IMR-90 (cell line): ENCODE results near the gene MAGI2. TPM values are rescaled to one million over a fixed set of nuclear protein-coding genes. Genes with fewer than 3 reads are reported as not detected.

Experiments
- ATAC-seq: fragments of 200-7000 bp; cut with Tn5 transposase; 2 replicates; pipeline ENCODE4 v1.9.1; 2020; ENCODE audit warnings: low read depth, mild to moderate bottlenecking, moderate library complexity
- BruUV-seq: library from RNA; stranded (reverse); fragments of 400-500 nt; replicated peaks from 2 replicates; lab custom pipeline; 2021; lab: Mats Ljungman, UMichigan
- CTCF ChIA-PET: fragments of 300-600 bp; formaldehyde crosslinking; extraction: SDS; loops from one replicate; lab custom pipeline; 2021; ENCODE audit warnings: antibody characterized with exemption; lab: Yijun Ruan, JAX
- POLR2A ChIA-PET: fragments of 300-600 bp; sonication (Branson Sonifier 250); formaldehyde crosslinking; loops from one replicate; lab custom pipeline; 2022; ENCODE audit warnings: antibody characterized with exemption; ENCODE audit not compliant: unreplicated experiment; lab: Charles Lee
- DNase-seq: peaks from one replicate; pipeline ENCODE4 v3.0.0; 2013
- H2AFZ ChIP-seq: replicated peaks from 2 replicates; pipeline ENCODE3; 2013; ENCODE audit warnings: low read length, mild to moderate bottlenecking; ENCODE audit not compliant: poor library complexity
- H2AK5ac ChIP-seq: 2 replicates; pipeline ENCODE4 v1.6.1; 2013; ENCODE audit warnings: low read depth, low read length, inconsistent platforms
- H2AK9ac ChIP-seq: replicated peaks from 2 replicates; pipeline ENCODE3; 2013; ENCODE audit warnings: mild to moderate bottlenecking, low read depth, low read length, moderate library complexity; ENCODE audit not compliant: poor library complexity
- H2BK120ac ChIP-seq: 2 replicates; pipeline ENCODE4 v1.6.1; 2013; ENCODE audit warnings: low read depth, low read length, inconsistent platforms
- H2BK15ac ChIP-seq: 3 replicates; pipeline ENCODE4 v1.6.1; 2013; ENCODE audit warnings: low read depth, low read length, inconsistent platforms
- H2BK20ac ChIP-seq: 2 replicates; pipeline ENCODE4 v1.6.1; 2013; ENCODE audit warnings: low read depth, mild to moderate bottlenecking, inconsistent platforms, low read length, moderate library complexity
- H2BK5ac ChIP-seq: 2 replicates; pipeline ENCODE4 v1.6.1; 2013; ENCODE audit warnings: mild to moderate bottlenecking, low read depth, low read length, inconsistent platforms; ENCODE audit not compliant: poor library complexity, severe bottlenecking
- H3K14ac ChIP-seq: replicated peaks from 2 replicates; pipeline ENCODE4 v1.6.1; 2013; ENCODE audit warnings: low read depth, low read length, inconsistent platforms
- H3K18ac ChIP-seq: 2 replicates; pipeline ENCODE4 v1.6.1; 2013; ENCODE audit warnings: low read depth, low read length, control low read depth
- H3K23ac ChIP-seq: 2 replicates; pipeline ENCODE4 v1.6.1; 2013; ENCODE audit warnings: low read depth, low read length, inconsistent platforms
- H3K27ac ChIP-seq: 2 replicates; pipeline ENCODE4 v1.5.1; 2013; ENCODE audit warnings: mild to moderate bottlenecking, control low read depth, low read length; ENCODE audit not compliant: insufficient read depth
- H3K27me3 ChIP-seq: 2 replicates; pipeline ENCODE4 v1.6.1; 2013; ENCODE audit warnings: low read length; ENCODE audit not compliant: control insufficient read depth, insufficient read depth
- H3K36me3 ChIP-seq: 2 replicates; pipeline ENCODE4 v1.6.1; 2013; ENCODE audit warnings: low read length, mixed read lengths; ENCODE audit not compliant: control insufficient read depth, insufficient read depth
- H3K4ac ChIP-seq: 2 replicates; pipeline ENCODE4 v1.6.1; 2013; ENCODE audit warnings: low read depth, low read length, inconsistent platforms
- H3K4me1 ChIP-seq: 2 replicates; pipeline ENCODE4 v1.6.1; 2013; ENCODE audit warnings: low read length, mixed read lengths; ENCODE audit not compliant: control insufficient read depth, insufficient read depth
- H3K4me2 ChIP-seq: 2 replicates; pipeline ENCODE4 v1.6.1; 2013; ENCODE audit warnings: low read depth, mild to moderate bottlenecking, control low read depth, low read length, moderate library complexity
- H3K4me3 ChIP-seq: 2 replicates; pipeline ENCODE4 v1.5.1; 2013; ENCODE audit warnings: low read depth, mild to moderate bottlenecking, control low read depth, low read length, moderate library complexity; ENCODE audit not compliant: insufficient read depth
- H3K56ac ChIP-seq: 2 replicates; pipeline ENCODE4 v1.6.1; 2013; ENCODE audit warnings: low read length, inconsistent platforms; ENCODE audit not compliant: insufficient read depth; ENCODE audit errors: extremely low read depth
- H3K79me1 ChIP-seq, 2 experiments: 2 replicates each; pipeline ENCODE4 v1.6.1; 2013; ENCODE audit warnings: low read length in 2 of 2, inconsistent platforms in 1 of 2, low read depth in 1 of 2
- H3K9ac ChIP-seq: 2 replicates; pipeline ENCODE4 v1.6.1; 2013; ENCODE audit warnings: low read depth, low read length, control low read depth
- H3K9me1 ChIP-seq: 2 replicates; pipeline ENCODE4 v1.6.1; 2013; ENCODE audit warnings: low read length, inconsistent platforms; ENCODE audit not compliant: insufficient read depth
- H3K9me3 ChIP-seq: 2 replicates; pipeline ENCODE4 v1.6.1; 2013; ENCODE audit warnings: low read length; ENCODE audit not compliant: control insufficient read depth, insufficient read depth
- H4K20me1 ChIP-seq: 2 replicates; pipeline ENCODE4 v1.6.1; 2013; ENCODE audit warnings: low read length, inconsistent platforms; ENCODE audit not compliant: insufficient read depth
- H4K5ac ChIP-seq: 2 replicates; pipeline ENCODE4 v1.6.1; 2013; ENCODE audit warnings: mild to moderate bottlenecking, low read depth, low read length, control low read depth
- H4K8ac ChIP-seq, 2 experiments: 2 replicates each; pipeline ENCODE4 v1.6.1; 2013; ENCODE audit warnings: low read depth in 2 of 2, low read length in 2 of 2, control low read depth in 1 of 2, inconsistent platforms in 1 of 2
- H4K91ac ChIP-seq: 2 replicates; pipeline ENCODE4 v1.6.1; 2013; ENCODE audit warnings: low read depth, low read length, inconsistent platforms; ENCODE audit not compliant: insufficient read depth
- MAFK ChIP-seq: IDR thresholded peaks from 2 replicates; pipeline ENCODE4 v1.6.1; 2012; ENCODE audit warnings: low read depth, low read length, improper control_type of control experiment
- MAZ ChIP-seq: IDR thresholded peaks from 2 replicates; pipeline ENCODE4 v1.6.1; 2012; ENCODE audit warnings: low read depth, mild to moderate bottlenecking, low read length, improper control_type of control experiment, moderate library complexity, borderline replicate concordance
- MXI1 ChIP-seq: IDR thresholded peaks from 2 replicates; pipeline ENCODE4 v1.6.1; 2012; ENCODE audit warnings: low read depth, mild to moderate bottlenecking, low read length, moderate library complexity, borderline replicate concordance
- POLR2A ChIP-seq: IDR thresholded peaks from 2 replicates; pipeline ENCODE4 v1.6.1; 2012; ENCODE audit warnings: mild to moderate bottlenecking, low read depth, low read length
- RAD21 ChIP-seq: IDR thresholded peaks from 2 replicates; pipeline ENCODE4 v1.6.1; 2012; ENCODE audit warnings: low read length, improper control_type of control experiment
- RCOR1 ChIP-seq: IDR thresholded peaks from 2 replicates; pipeline ENCODE4 v1.6.1; 2012; ENCODE audit warnings: mild to moderate bottlenecking, low read length, improper control_type of control experiment; ENCODE audit not compliant: insufficient replicate concordance
- RFX5 ChIP-seq: IDR thresholded peaks from 2 replicates; pipeline ENCODE4 v1.8.0; 2012; ENCODE audit warnings: low read depth, mild to moderate bottlenecking, low read length, moderate library complexity
- USF2 ChIP-seq: fragments of 150-350 bp; IDR thresholded peaks from 2 replicates; pipeline ENCODE4 v1.6.1; 2017; ENCODE audit warnings: mild to moderate bottlenecking, antibody characterized with exemption, low read length, low read depth
- WGBS, 2 experiments: methylation state at CpG; one replicate each; pipeline versions ENCODE4 v1.1.5 to v1.1.7; 2013; ENCODE audit warnings: missing lambda C conversion rate in 2 of 2; ENCODE audit not compliant: insufficient read length in 1 of 2; ENCODE audit errors: extremely low coverage in 2 of 2; 5-methylcytosine and 5-hydroxymethylcytosine counted together
- dilution Hi-C: fragments of 300-500 bp; cut with HindIII; formaldehyde crosslinking; loops from one replicate; pipeline ENCODE4 v1.14.3; 2018; ENCODE audit warnings: low sequenced_read_pairs; ENCODE audit not compliant: unreplicated experiment
- in situ Hi-C: fragments of 300-500 bp; cut with MboI; formaldehyde crosslinking; loops from 3 replicates; pipeline ENCODE4 v1.14.3; 2019; ENCODE audit warnings: low sequenced_read_pairs, inconsistent platforms, mixed read lengths
- intact Hi-C: fragments of 100-400 bp; cut with micrococcal nuclease; formaldehyde crosslinking; loops from 2 replicates; pipeline ENCODE4 v1.10.0; 2022
- polyA plus RNA-seq, 3 experiments: library from polyadenylated mRNA; depleted of rRNA; stranded (reverse); fragments of >200 nt; gene quantifications; 2 replicates each; pipeline ENCODE4 v1.2.3, GENCODE V29; 2012; ENCODE audit warnings: low replicate concordance in 1 of 3
- total RNA-seq: library from RNA; depleted of rRNA; stranded (reverse); fragments of >200 nt; gene quantifications from 2 replicates; pipeline ENCODE4 v1.2.3, GENCODE V29; 2012
- TF ChIP-seq, protein P1 (sequence below): fragments of 150-350 bp; IDR thresholded peaks from 2 replicates; pipeline ENCODE4 v1.6.1; 2016; ENCODE audit warnings: low read depth, mild to moderate bottlenecking, low read length, moderate library complexity, borderline replicate concordance

The MAGI2 gene
- total and polyA plus RNA-seq, 2 of the 4 experiments (the other 2 are of a cell fraction), result 2.5 to 17.9 TPM

DNA sequence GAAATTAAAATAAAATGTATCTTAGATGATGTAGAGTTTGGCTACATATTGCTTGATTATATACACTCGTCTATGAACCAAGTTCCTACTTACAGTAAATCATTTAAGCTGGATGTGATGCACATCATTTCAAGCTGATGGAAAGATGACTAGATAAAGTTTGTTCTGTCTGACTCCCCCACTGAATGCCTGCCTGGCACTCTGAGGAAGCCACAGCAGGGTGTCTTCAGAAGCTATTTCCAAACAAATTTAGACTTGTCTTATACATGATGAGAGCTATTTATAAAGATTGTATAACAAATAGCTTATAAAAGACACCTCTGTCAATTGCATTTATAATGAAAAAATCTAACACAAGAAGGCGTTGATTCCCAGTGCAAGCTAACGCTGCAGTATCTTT, 741.4 kb downstream of the MAGI2 start:
- Histone ChIP-seq H2AFZ (no peak overlapping the region), H3K9ac (no peak overlapping the region), H3K23ac (no peak overlapping the region), H3K4me2 (no peak overlapping the region), H3K79me1 (no peaks in the 10 kb centered on the region; a peak in 1 of 4 replicates), H4K20me1 (no peaks in the 10 kb centered on the region), H4K8ac (no peak overlapping the region), H3K14ac (no peak overlapping the region), H3K4me3 (no peak overlapping the region), H3K36me3 (no peaks in the 10 kb centered on the region), H3K27ac (no peak overlapping the region), H2BK5ac (no peak overlapping the region), H3K18ac (no peak overlapping the region), H2BK20ac (no peak overlapping the region), H3K4me1 (no peaks in the 10 kb centered on the region), H3K27me3 (no peaks in the 10 kb centered on the region), H2AK5ac (no peak overlapping the region), H2BK120ac (no peak overlapping the region), H4K91ac (no peak overlapping the region), H2AK9ac (no peak overlapping the region), H2BK15ac (no peak overlapping the region), H3K4ac (no peak overlapping the region), H3K9me1 (no peaks in the 10 kb centered on the region), H3K9me3 (no peaks in the 10 kb centered on the region), H4K5ac (no peak overlapping the region), H3K56ac (no peak overlapping the region)
- dilution Hi-C loops (no loop called here), in situ Hi-C loops (no loop called here), intact Hi-C loops (no loop called here)
- no TSS peak for BruUV-seq
- ChIA-PET POLR2A (interaction anchor here (0.7 kb wide), 1 partner anchor 9 kb away, joined by 3 read pairs; no protein-coding TSS in a partner anchor), CTCF (interaction anchor here (1.1 kb wide), 1 partner anchor 10 kb away, joined by 3 read pairs; no protein-coding TSS in a partner anchor)
- DNase-seq, result no peak
- WGBS, 2 experiments, result no CpG with 5 or more reads among the region's 3 CpGs
- no peak for TF ChIP-seq RAD21
- TF ChIP-seq RFX5, result no peak
- no peak for TF ChIP-seq POLR2A
- no peak for TF ChIP-seq MAZ
- no peak for TF ChIP-seq RCOR1
- TF ChIP-seq, protein P1, sequence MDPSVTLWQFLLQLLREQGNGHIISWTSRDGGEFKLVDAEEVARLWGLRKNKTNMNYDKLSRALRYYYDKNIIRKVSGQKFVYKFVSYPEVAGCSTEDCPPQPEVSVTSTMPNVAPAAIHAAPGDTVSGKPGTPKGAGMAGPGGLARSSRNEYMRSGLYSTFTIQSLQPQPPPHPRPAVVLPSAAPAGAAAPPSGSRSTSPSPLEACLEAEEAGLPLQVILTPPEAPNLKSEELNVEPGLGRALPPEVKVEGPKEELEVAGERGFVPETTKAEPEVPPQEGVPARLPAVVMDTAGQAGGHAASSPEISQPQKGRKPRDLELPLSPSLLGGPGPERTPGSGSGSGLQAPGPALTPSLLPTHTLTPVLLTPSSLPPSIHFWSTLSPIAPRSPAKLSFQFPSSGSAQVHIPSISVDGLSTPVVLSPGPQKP, result no peak
- TF ChIP-seq MXI1, result no peak
- no peak for TF ChIP-seq USF2
- no peak for TF ChIP-seq MAFK
- ATAC-seq, result no peak
